Spleen (tissue), 7 donors: ENCODE results near the gene CHD3.

ENCODE experiments used
- CTCF ChIP-seq, 11 experiments: fragments of 200-600 bp in 7 of 11; fragments of 450-650 bp in 4 of 11; sonication (generic) in 4 of 11; IDR thresholded peaks in 8 of 11; conservative IDR thresholded peaks in 3 of 11; 1 replicate in 7 of 11; 2 replicates in 4 of 11; pipeline versions ENCODE4 v1.4.0 to v1.8.0; 2016 to 2021; ENCODE audit warnings: antibody characterized with exemption in 11 of 11, inconsistent platforms in 4 of 11, mild to moderate bottlenecking in 1 of 11
- POLR2A ChIP-seq, 3 donors: fragments of 450-650 bp; IDR thresholded peaks; one replicate each; pipeline ENCODE4 v1.5.1; 2017; ENCODE audit warnings: antibody characterized with exemption in 3 of 3, mild to moderate bottlenecking in 1 of 3
- POLR2AphosphoS5 ChIP-seq, 3 donors: sonication (generic); formaldehyde crosslinking; IDR thresholded peaks; one replicate each; pipeline ENCODE4 v1.5.1; 2017; ENCODE audit warnings: antibody characterized with exemption in 3 of 3
- donor health status: DM: no; HTN: no; CAD: no; lungs with moderate emphysema.
- donor health status: DM: no; HTN: no; CAD: no.
- donor health status: DM: no; HTN: no; CAD: no.

GRCh38 chr17:7854078-7854777 is 34.4 kb upstream of the CHD3 start:
- TF ChIP-seq POLR2AphosphoS5 (IDR thresholded peaks at IDR 0.05) (no peak), CTCF (IDR thresholded peaks at IDR 0.05 in 8 of 11, conservative IDR thresholded peaks at IDR 0.05 in 3 of 11) (no peak), POLR2A (IDR thresholded peaks at IDR 0.05) (no peak)
